HUES48 (cell line): ENCODE measurements around the gene TRAPPC11.

ENCODE experiments used
- H3K27ac ChIP-seq: one replicate; pipeline ENCODE4 v1.7.0; 2013; ENCODE audit warnings: low read depth, low read length, inconsistent platforms
- H3K27me3 ChIP-seq: 2 replicates; pipeline ENCODE4 v1.6.1; 2013; ENCODE audit warnings: mild to moderate bottlenecking, low read length; ENCODE audit not compliant: control insufficient read depth, insufficient read depth
- H3K36me3 ChIP-seq: 2 replicates; pipeline ENCODE4 v1.6.1; 2013; ENCODE audit warnings: low read length; ENCODE audit not compliant: control insufficient read depth, insufficient read depth
- H3K4me1 ChIP-seq: 2 replicates; pipeline ENCODE4 v1.6.1; 2013; ENCODE audit warnings: mild to moderate bottlenecking, low read length; ENCODE audit not compliant: control insufficient read depth, insufficient read depth
- H3K4me3 ChIP-seq: 2 replicates; pipeline ENCODE4 v1.5.1; 2013; ENCODE audit warnings: mild to moderate bottlenecking, low read depth, low read length
- H3K9ac ChIP-seq: 2 replicates; pipeline ENCODE4 v1.6.1; 2013; ENCODE audit warnings: mild to moderate bottlenecking, low read depth, low read length, moderate library complexity
- H3K9me3 ChIP-seq: 2 replicates; pipeline ENCODE4 v1.6.1; 2013; ENCODE audit warnings: low read length; ENCODE audit not compliant: control insufficient read depth, insufficient read depth

TRAPPC11 gene

GRCh38 chr4:183638436-183638835 lies 20.7 kb upstream of the TRAPPC11 start:
- Histone ChIP-seq H3K9ac (no peak overlapping the region), H3K4me1 (peaks cover 33% of the 10 kb centered on the region), H3K27ac (no peak overlapping the region), H3K9me3 (no peaks in the 10 kb centered on the region), H3K36me3 (peaks cover 5% of the 10 kb centered on the region; the same call in 1 of the 2 replicates), H3K4me3 (no peak overlapping the region), H3K27me3 (no peaks in the 10 kb centered on the region)

GRCh38 chr4:183639291-183639690 lies 19.8 kb upstream of the TRAPPC11 start:
- Histone ChIP-seq H3K4me3 (no peak overlapping the region), H3K36me3 (peaks cover 9% of the 10 kb centered on the region), H3K27ac (no peak overlapping the region), H3K9me3 (no peaks in the 10 kb centered on the region), H3K27me3 (no peaks in the 10 kb centered on the region), H3K9ac (no peak overlapping the region), H3K4me1 (peaks cover 25% of the 10 kb centered on the region)

GRCh38 chr4:183645326-183645725 lies 13.8 kb upstream of the TRAPPC11 start:
- no peaks in the 10 kb centered on the region for H3K9me3 ChIP-seq
- no peaks in the 10 kb centered on the region for H3K27me3 ChIP-seq
- H3K9ac ChIP-seq, result no peak overlapping the region
- H3K27ac ChIP-seq, result no peak overlapping the region
- H3K36me3 ChIP-seq, result peaks cover 65% of the 10 kb centered on the region
- no peak overlapping the region for H3K4me3 ChIP-seq
- no peaks in the 10 kb centered on the region for H3K4me1 ChIP-seq

GRCh38 chr4:183657564-183657963 lies 1.5 kb upstream of the TRAPPC11 start:
- Histone ChIP-seq H3K36me3 (peaks cover 27% of the 10 kb centered on the region), H3K9me3 (no peaks in the 10 kb centered on the region), H3K27ac (no peak overlapping the region), H3K4me3 (peak overlapping the region; percentile 95), H3K9ac (no peak overlapping the region), H3K27me3 (no peaks in the 10 kb centered on the region), H3K4me1 (peaks cover 17% of the 10 kb centered on the region)

GRCh38 chr4:183658362-183659028 lies 598 bp upstream of the TRAPPC11 start:
- H3K27me3 ChIP-seq, result no peaks in the 10 kb centered on the region
- H3K4me1 ChIP-seq, result peaks cover 17% of the 10 kb centered on the region
- H3K4me3 ChIP-seq, result peak overlapping the region; percentile 95
- peaks cover 19% of the 10 kb centered on the region for H3K36me3 ChIP-seq
- H3K9ac ChIP-seq, result peak overlapping the region; percentile 71
- H3K9me3 ChIP-seq, result no peaks in the 10 kb centered on the region
- H3K27ac ChIP-seq, result no peak overlapping the region

- peak overlapping the region; percentile 84 for H3K9ac ChIP-seq
- no peaks in the 10 kb centered on the region for H3K27me3 ChIP-seq
- H3K27ac ChIP-seq, result no peak overlapping the region
- H3K4me3 ChIP-seq, result peak overlapping the region; percentile 95
- H3K4me1 ChIP-seq, result peaks cover 17% of the 10 kb centered on the region
- H3K36me3 ChIP-seq, result peaks cover 17% of the 10 kb centered on the region
- no peaks in the 10 kb centered on the region for H3K9me3 ChIP-seq
Observed at GRCh38 chr4:183659872-183660242, 764 bp downstream of the TRAPPC11 start.

- Histone ChIP-seq H3K9ac (no peak overlapping the region), H3K36me3 (peaks cover 61% of the 10 kb centered on the region), H3K4me3 (no peak overlapping the region), H3K9me3 (no peaks in the 10 kb centered on the region), H3K27ac (no peak overlapping the region), H3K27me3 (no peaks in the 10 kb centered on the region), H3K4me1 (no peaks in the 10 kb centered on the region)
Observed at GRCh38 chr4:183666088-183666487, 7.0 kb downstream of the TRAPPC11 start.

GRCh38 chr4:183670251-183670650 lies 11.2 kb downstream of the TRAPPC11 start:
- Histone ChIP-seq H3K36me3 (peaks cover 77% of the 10 kb centered on the region), H3K9ac (no peak overlapping the region), H3K4me3 (no peak overlapping the region), H3K9me3 (no peaks in the 10 kb centered on the region), H3K27me3 (no peaks in the 10 kb centered on the region), H3K27ac (no peak overlapping the region), H3K4me1 (no peaks in the 10 kb centered on the region)

GRCh38 chr4:183670960-183671555 lies 12.0 kb downstream of the TRAPPC11 start:
- H3K4me3 ChIP-seq, result no peak overlapping the region
- H3K9me3 ChIP-seq, result no peaks in the 10 kb centered on the region
- peaks cover 74% of the 10 kb centered on the region for H3K36me3 ChIP-seq
- H3K9ac ChIP-seq, result no peak overlapping the region
- no peak overlapping the region for H3K27ac ChIP-seq
- no peaks in the 10 kb centered on the region for H3K4me1 ChIP-seq
- no peaks in the 10 kb centered on the region for H3K27me3 ChIP-seq

- Histone ChIP-seq H3K9me3 (no peaks in the 10 kb centered on the region), H3K27me3 (no peaks in the 10 kb centered on the region), H3K4me3 (no peak overlapping the region), H3K36me3 (peaks cover 68% of the 10 kb centered on the region), H3K9ac (no peak overlapping the region), H3K27ac (no peak overlapping the region), H3K4me1 (no peaks in the 10 kb centered on the region)
Observed at GRCh38 chr4:183674153-183674552, 15.1 kb downstream of the TRAPPC11 start.

- Histone ChIP-seq H3K4me1 (no peaks in the 10 kb centered on the region), H3K36me3 (peaks cover 71% of the 10 kb centered on the region), H3K9me3 (no peaks in the 10 kb centered on the region), H3K4me3 (no peak overlapping the region), H3K27me3 (no peaks in the 10 kb centered on the region), H3K27ac (no peak overlapping the region), H3K9ac (no peak overlapping the region)
Observed at GRCh38 chr4:183675625-183676024, 16.5 kb downstream of the TRAPPC11 start.
